ENCODE data around the gene LHFPL2. TPM values are rescaled to one million over a fixed set of nuclear protein-coding genes. Genes with fewer than 3 reads are reported as not detected.

LHFPL2 gene
- total RNA-seq, 1 donor from 2014 or later: 33.1 TPM

DNA sequence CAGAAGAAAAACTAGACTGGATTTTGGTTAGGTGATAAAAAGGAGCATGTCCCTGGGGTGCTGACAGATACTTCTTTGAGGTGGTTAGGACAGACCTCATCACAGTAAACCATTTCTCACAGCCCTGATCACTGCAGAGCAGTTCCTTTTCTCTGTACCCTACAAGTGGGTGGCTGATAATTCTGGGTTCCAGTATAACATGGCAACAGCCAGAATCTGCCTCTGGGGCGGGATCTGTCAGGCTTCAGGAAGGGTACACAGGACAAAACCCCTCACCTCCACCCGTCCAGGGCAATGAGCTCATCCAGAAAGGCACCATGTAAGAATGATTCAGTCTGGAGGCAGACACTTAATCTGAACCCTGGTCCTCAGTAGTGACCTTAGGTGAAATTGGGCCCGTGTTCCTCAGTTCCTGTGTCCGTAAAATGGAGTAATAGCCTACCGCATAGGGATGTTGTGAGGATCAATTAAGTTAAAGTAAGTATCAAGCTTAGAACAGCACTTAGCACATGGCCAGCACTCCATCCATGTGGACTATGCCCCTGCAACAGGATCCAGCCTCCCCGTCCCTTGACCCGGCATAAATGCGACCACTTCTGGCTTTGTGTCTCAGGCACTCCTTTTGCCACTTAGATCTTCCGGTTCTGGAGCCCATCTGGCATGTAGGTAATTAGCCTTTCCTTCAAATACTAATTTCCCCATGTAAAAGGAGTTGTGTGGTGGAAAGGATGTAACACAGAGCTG lies 129.2 kb downstream of the LHFPL2 start:
- H3K27me3 ChIP-seq (ENCODE audit: control insufficient read depth, insufficient read depth, low read length): no peaks in the 10 kb centered on the region
- DNase-seq (ENCODE audit: low read depth): no peak
- TF ChIP-seq, protein P1, sequence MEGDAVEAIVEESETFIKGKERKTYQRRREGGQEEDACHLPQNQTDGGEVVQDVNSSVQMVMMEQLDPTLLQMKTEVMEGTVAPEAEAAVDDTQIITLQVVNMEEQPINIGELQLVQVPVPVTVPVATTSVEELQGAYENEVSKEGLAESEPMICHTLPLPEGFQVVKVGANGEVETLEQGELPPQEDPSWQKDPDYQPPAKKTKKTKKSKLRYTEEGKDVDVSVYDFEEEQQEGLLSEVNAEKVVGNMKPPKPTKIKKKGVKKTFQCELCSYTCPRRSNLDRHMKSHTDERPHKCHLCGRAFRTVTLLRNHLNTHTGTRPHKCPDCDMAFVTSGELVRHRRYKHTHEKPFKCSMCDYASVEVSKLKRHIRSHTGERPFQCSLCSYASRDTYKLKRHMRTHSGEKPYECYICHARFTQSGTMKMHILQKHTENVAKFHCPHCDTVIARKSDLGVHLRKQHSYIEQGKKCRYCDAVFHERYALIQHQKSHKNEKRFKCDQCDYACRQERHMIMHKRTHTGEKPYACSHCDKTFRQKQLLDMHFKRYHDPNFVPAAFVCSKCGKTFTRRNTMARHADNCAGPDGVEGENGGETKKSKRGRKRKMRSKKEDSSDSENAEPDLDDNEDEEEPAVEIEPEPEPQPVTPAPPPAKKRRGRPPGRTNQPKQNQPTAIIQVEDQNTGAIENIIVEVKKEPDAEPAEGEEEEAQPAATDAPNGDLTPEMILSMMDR (IDR thresholded peaks at IDR 0.05; ENCODE audit: insufficient read depth, low read length, poor library complexity, severe bottlenecking): no peak

DNA sequence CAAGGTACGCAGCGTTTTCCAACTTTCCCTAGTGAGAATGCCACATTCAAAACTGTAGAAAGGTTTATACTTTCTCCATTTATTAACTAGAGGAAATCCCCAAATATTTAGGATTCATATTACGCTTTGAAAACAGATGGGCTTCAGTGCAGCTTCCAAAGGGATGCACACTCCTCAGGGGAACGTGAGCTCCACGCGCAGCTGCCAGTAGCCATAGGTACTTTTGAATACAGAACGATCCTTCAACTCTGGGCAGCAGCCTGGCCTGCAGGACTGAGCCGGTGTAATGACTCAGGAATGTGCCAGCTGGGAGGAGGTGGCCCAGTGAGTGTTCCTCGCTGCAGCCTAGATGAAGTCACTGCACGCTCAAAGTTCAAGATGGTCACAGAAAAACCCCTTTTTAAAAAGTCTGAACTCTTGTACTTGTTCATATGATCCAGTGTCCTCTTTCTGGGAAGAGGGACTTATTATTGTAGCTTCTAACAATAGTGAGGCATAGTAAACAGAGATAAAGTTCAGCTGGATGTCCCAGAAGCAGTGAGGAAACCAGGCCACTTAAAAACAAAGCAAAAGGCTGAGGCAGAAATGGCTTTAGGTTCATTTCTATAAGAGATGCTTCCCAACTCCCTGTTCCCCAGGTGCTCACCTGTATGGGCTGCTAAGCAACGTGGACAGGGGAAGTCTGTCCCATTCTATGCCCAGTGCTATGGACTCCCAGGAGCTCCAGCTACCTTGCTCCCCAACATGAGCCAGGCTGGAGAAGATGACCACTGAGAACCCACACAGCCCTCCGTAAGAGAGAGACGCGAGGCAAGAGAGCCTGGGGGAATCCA lies 130.0 kb downstream of the LHFPL2 start:
- H3K4me3 ChIP-seq (ENCODE audit: low read depth, low read length): no peak overlapping the region
- H3K27me3 ChIP-seq (ENCODE audit: control insufficient read depth, insufficient read depth, low read length): no peaks in the 10 kb centered on the region
- no peaks in the 10 kb centered on the region for H3K36me3 ChIP-seq (ENCODE audit: control insufficient read depth, insufficient read depth, low read length)
- TF ChIP-seq, protein P1 (IDR thresholded peaks at IDR 0.05; ENCODE audit: insufficient read depth, low read length, poor library complexity, severe bottlenecking): no peak
- peak; percentile 73 for DNase-seq (ENCODE audit: low read depth)

More for the DNA sequence above, 129.2 kb downstream of the LHFPL2 start:
- Histone ChIP-seq H3K36me3 (ENCODE audit: control insufficient read depth, insufficient read depth, low read length) (no peaks in the 10 kb centered on the region), H3K4me3 (ENCODE audit: low read depth, low read length) (no peak overlapping the region)

DNA sequence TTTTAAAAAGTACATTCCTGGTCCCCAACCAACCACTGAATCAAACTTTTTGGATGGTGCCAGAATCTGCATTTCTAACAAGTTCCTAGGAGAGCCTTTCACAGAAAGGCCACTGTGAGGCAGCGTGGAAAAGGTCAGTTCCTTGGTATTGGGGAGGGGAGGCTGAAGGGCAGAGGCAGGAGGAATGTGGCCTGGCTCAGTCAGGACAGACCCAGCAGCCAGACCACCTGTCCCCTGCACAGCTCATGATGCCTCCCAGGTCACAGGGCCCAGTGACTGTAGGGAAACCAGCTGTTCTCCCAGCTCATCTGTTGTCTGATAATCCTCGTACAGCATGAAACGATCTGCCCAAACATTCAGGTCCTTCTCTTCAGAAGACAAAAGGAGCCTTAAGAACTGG lies 132.9 kb downstream of the LHFPL2 start:
- TF ChIP-seq, protein P1 (IDR thresholded peaks at IDR 0.05; ENCODE audit: insufficient read depth, low read length, poor library complexity, severe bottlenecking): no peak
- H3K36me3 ChIP-seq (ENCODE audit: control insufficient read depth, insufficient read depth, low read length): no peaks in the 10 kb centered on the region
- no peak for DNase-seq (ENCODE audit: low read depth)
- H3K4me3 ChIP-seq (ENCODE audit: low read depth, low read length): no peak overlapping the region
- no peaks in the 10 kb centered on the region for H3K27me3 ChIP-seq (ENCODE audit: control insufficient read depth, insufficient read depth, low read length)

DNA sequence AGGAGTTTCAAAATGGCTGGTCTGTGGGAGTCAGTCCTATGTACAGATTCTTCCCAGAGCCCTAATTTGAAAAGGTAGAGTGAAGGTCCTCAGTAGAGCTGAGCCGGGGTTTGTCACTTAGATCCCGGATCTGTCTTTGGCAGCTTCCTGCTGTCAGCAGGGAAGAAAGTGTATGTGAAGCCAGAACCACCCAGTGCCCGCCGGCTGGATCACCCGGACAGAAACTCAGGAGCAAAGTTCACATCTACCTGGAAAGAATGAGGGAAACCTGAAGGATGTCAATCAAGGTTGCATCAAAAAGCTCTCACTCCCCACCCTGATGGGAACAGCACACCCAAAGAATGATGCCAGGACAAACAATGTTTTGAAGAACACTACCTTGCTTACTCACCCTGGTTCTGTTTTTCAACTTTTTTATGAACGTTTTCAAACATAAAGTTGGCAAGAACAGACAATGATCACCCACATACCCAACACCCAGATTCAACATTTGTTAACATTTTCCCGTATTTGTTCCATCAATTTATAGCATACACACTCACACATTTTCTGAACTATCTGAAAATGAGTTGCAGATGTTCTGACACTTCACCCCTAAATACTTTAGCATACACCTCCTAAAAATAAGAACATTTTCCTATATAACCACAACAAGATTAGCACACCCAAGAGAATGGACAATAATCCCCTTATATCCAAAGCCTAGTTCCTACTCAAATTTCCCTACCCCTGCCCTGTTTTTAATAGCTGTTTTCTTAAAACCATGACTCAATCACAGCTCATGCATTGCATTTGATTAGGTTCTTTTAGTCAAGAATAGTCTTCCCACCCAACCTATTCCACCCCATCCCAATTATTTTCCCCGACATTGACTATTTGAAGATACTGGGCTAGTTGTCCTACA lies 133.9 kb downstream of the LHFPL2 start:
- H3K4me3 ChIP-seq (ENCODE audit: low read depth, low read length): no peak overlapping the region
- H3K27me3 ChIP-seq (ENCODE audit: control insufficient read depth, insufficient read depth, low read length): no peaks in the 10 kb centered on the region
- TF ChIP-seq, protein P1 (IDR thresholded peaks at IDR 0.05; ENCODE audit: insufficient read depth, low read length, poor library complexity, severe bottlenecking): no peak
- no peak for DNase-seq (ENCODE audit: low read depth)
- H3K36me3 ChIP-seq (ENCODE audit: control insufficient read depth, insufficient read depth, low read length): no peaks in the 10 kb centered on the region

DNA sequence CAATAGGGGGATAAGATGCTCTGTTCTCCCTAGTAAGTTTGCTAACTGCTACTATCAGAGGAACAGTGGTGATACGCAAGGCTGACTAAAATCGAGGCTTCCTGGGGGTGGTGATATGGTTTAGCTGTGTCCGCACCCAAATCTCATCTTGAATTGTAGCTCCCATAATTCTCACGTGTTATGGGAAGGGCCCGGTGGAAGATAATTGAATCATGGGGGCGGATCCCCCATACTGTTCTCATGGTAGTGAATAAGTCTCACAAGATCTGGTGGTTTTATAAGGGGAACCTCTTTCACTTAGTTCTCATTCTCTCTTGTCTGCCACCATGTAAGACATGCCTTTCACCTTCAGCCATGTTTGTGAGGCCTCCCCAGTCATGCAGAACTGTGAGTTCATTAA lies 135.1 kb downstream of the LHFPL2 start:
- no peak for DNase-seq (ENCODE audit: low read depth)
- Histone ChIP-seq H3K36me3 (ENCODE audit: control insufficient read depth, insufficient read depth, low read length) (no peaks in the 10 kb centered on the region), H3K27me3 (ENCODE audit: control insufficient read depth, insufficient read depth, low read length) (no peaks in the 10 kb centered on the region), H3K4me3 (ENCODE audit: low read depth, low read length) (no peak overlapping the region)
- TF ChIP-seq, protein P1 (IDR thresholded peaks at IDR 0.05; ENCODE audit: insufficient read depth, low read length, poor library complexity, severe bottlenecking): no peak
